BJ (cell line): ENCODE results near the gene FRAS1. TPM values are rescaled to one million over a fixed set of nuclear protein-coding genes. Genes with fewer than 3 reads are reported as not detected.

Experiments
- CTCF ChIA-PET: fragments of 350-600 bp; formaldehyde crosslinking; extraction: SDS; loops from one replicate; lab custom pipeline; 2021; ENCODE audit warnings: antibody characterized with exemption, inconsistent platforms; lab: Yijun Ruan, JAX
- POLR2A ChIA-PET: fragments of 300-600 bp; sonication (Branson Sonifier 250); formaldehyde crosslinking; extraction: SDS; loops from one replicate; lab custom pipeline; 2021; ENCODE audit warnings: antibody characterized with exemption; lab: Charles Lee
- DNase-seq: peaks from one replicate; pipeline ENCODE4 v3.0.0-alpha.2; 2011; ENCODE audit warnings: low read depth
- H3K27me3 ChIP-seq: 2 replicates; pipeline ENCODE4 v1.6.0; 2011; ENCODE audit warnings: low read length; ENCODE audit not compliant: control insufficient read depth, insufficient read depth
- H3K36me3 ChIP-seq: 2 replicates; pipeline ENCODE4 v1.5.1; 2011; ENCODE audit warnings: low read length; ENCODE audit not compliant: control insufficient read depth, insufficient read depth
- H3K4me3 ChIP-seq: 2 replicates; pipeline ENCODE4 v1.5.1; 2011; ENCODE audit warnings: low read depth, mild to moderate bottlenecking, control low read depth, low read length
- polyA plus RNA-seq: library from polyadenylated mRNA; depleted of rRNA; stranded (reverse); fragments of >200 nt; gene quantifications from 2 replicates; pipeline ENCODE4 v1.2.3, GENCODE V29; 2011
- TF ChIP-seq, protein P1 (sequence below): IDR thresholded peaks from 2 replicates; pipeline ENCODE4 v1.5.1; 2011; ENCODE audit warnings: low read depth, mild to moderate bottlenecking, control low read depth, inconsistent platforms, low read length, moderate library complexity; ENCODE audit not compliant: insufficient read depth

FRAS1 gene
- polyA plus RNA-seq, 1 experiment: 4.4 TPM

GRCh38 chr4:78129383-78130108, 72.4 kb downstream of the FRAS1 start:
- no peak for DNase-seq
- Histone ChIP-seq H3K36me3 (no peaks in the 10 kb centered on the region), H3K4me3 (no peak overlapping the region), H3K27me3 (no peaks in the 10 kb centered on the region)
- ChIA-PET CTCF (interaction anchor here (0.9 to 1.1 kb wide), 2 partner anchors 70 to 225 kb away, joined by 3 to 5 read pairs; no protein-coding TSS in a partner anchor), POLR2A (no interaction called here)
- TF ChIP-seq, protein P1, sequence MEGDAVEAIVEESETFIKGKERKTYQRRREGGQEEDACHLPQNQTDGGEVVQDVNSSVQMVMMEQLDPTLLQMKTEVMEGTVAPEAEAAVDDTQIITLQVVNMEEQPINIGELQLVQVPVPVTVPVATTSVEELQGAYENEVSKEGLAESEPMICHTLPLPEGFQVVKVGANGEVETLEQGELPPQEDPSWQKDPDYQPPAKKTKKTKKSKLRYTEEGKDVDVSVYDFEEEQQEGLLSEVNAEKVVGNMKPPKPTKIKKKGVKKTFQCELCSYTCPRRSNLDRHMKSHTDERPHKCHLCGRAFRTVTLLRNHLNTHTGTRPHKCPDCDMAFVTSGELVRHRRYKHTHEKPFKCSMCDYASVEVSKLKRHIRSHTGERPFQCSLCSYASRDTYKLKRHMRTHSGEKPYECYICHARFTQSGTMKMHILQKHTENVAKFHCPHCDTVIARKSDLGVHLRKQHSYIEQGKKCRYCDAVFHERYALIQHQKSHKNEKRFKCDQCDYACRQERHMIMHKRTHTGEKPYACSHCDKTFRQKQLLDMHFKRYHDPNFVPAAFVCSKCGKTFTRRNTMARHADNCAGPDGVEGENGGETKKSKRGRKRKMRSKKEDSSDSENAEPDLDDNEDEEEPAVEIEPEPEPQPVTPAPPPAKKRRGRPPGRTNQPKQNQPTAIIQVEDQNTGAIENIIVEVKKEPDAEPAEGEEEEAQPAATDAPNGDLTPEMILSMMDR: no peak

DNA sequence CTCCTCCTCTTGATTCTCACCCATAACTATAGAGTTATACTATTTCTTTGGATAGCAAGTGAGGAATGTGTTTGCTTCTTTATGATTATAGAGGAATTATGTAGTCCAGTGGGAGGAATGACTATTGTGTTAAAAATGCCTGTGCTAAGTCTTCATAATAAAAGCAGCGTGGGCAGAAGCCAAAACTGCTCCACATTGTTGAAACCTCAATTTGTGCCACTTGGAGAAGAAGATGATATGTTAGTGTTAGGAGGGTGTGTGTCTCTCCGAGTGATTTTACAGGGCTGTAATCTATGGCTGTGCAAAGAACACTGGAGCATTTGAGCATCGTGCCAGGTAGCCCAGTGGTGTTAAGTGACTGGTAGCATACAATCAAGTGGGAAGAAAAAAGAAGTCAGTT, 74.3 kb downstream of the FRAS1 start:
- no peaks in the 10 kb centered on the region for H3K36me3 ChIP-seq
- no peaks in the 10 kb centered on the region for H3K27me3 ChIP-seq
- DNase-seq: peak; percentile 38
- H3K4me3 ChIP-seq: no peak overlapping the region
- ChIA-PET CTCF (no interaction called here), POLR2A (no interaction called here)
- TF ChIP-seq, protein P1: no peak

- Histone ChIP-seq H3K36me3 (no peaks in the 10 kb centered on the region), H3K4me3 (no peak overlapping the region), H3K27me3 (no peaks in the 10 kb centered on the region)
- DNase-seq: no peak
- ChIA-PET CTCF (no interaction called here), POLR2A (no interaction called here)
- TF ChIP-seq, protein P1: no peak
Measured at GRCh38 chr4:78136109-78137081, 79.3 kb downstream of the FRAS1 start.

DNA sequence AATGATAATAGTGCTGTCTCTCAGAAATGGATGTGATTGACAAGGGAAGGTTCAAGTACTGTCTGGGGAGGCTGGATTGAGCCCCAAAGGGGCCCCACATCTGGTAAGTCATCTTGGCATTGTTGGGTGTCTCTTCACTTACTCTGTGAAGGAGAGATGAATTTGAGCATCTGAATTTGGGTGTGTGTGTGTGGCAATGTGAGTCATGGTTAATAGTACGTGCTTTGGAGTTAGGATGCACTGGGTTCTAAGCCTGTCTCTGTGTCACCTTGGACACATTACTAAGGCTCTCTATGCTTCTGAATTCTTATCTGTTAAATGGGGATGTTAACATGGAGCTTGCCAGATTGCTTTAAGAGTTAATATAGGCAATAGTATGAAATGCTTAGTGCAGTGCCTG, 80.4 kb downstream of the FRAS1 start:
- ChIA-PET CTCF (no interaction called here), POLR2A (no interaction called here)
- TF ChIP-seq, protein P1: no peak
- no peaks in the 10 kb centered on the region for H3K27me3 ChIP-seq
- DNase-seq: no peak
- no peaks in the 10 kb centered on the region for H3K36me3 ChIP-seq
- H3K4me3 ChIP-seq: no peak overlapping the region

GRCh38 chr4:78138252-78138651, 81.1 kb downstream of the FRAS1 start:
- POLR2A ChIA-PET: no interaction called here
- Histone ChIP-seq H3K36me3 (no peaks in the 10 kb centered on the region), H3K4me3 (no peak overlapping the region), H3K27me3 (no peaks in the 10 kb centered on the region)
- no peak for DNase-seq
- TF ChIP-seq, protein P1: no peak
- CTCF ChIA-PET: no interaction called here
